HG03354 (cell line): Measurements from ENCODE around the gene PPDPF.

Experiments used
- ATAC-seq: cut with Tn5 transposase; IDR thresholded peaks from one replicate; pipeline ENCODE4 v1.9.1; 2021; ENCODE audit warnings: mild to moderate bottlenecking; ENCODE audit not compliant: unreplicated experiment, poor library complexity, severe bottlenecking

Gene PPDPF

GRCh38 chr20:63534831-63535651 is 14.5 kb downstream of the PPDPF start:
- ATAC-seq = no peak

DNA sequence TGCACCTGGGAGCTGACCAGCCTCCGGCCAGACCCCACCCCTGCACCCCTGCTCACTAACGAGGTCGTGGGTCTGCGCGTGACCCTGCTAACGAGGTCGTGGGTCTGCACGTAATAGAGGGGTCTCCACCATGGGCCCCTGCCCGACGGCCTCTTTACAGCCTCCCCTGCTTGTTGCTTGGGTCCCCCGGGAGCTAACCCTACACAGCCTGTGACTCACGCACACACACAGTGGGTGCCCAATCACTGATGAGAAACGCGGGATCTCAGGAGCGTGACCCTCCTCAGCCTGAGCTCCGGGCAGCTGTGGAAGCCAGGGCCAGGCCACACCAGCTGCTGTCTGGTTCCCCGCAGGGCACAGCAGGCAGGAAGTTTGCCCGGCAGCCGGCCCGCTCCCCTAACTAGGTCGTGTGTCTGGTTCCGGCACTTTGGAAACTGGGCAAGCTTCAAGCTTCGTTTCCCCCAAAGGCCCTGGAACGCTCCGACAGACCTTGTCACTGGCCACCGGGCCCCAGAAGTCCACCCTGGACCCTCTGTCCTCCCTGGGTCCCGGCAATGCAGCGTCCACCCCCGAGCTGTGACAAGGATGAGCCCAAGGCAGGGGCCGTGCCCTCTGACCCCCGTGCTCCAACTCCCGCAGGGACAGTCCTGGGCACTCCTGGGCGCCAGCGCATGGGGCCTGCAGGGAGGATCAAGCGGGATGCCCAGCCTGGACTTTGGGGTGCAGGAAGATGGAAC is 15.8 kb downstream of the PPDPF start:
- ATAC-seq = no peak

- peak; percentile 8 for ATAC-seq
Observed at GRCh38 chr20:63536997-63537524, 16.5 kb downstream of the PPDPF start, which contains the start of gene PTK6. TSS of gene PTK6 (minus strand) at chr20:63537376. CDS start at chr20:63537314, 62 bp downstream.

- peak; percentile 84 for ATAC-seq
Observed at GRCh38 chr20:63537525-63538203, 17.1 kb downstream of the PPDPF start.

GRCh38 chr20:63538204-63539091 is 17.9 kb downstream of the PPDPF start:
- no peak for ATAC-seq

DNA sequence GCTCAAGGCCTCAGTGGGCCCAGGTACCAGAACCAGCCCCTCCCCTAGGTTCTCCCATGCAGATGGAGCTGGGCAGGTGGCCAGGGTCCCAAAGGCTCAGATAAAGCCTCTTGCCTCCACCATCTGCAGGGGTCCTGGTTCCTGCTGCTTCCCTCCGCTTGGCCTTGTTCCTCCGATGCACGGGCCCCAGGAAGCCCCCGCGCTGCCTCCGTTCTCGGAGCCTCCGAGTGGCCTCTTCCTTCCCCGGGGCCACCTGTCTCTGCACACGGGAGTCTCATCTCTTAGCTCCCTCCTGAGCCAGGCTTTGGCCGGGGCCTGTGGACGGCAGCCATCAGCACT is 18.5 kb downstream of the PPDPF start:
- ATAC-seq = no peak

GRCh38 chr20:63539441-63540370 is 19.1 kb downstream of the PPDPF start:
- no peak for ATAC-seq

DNA sequence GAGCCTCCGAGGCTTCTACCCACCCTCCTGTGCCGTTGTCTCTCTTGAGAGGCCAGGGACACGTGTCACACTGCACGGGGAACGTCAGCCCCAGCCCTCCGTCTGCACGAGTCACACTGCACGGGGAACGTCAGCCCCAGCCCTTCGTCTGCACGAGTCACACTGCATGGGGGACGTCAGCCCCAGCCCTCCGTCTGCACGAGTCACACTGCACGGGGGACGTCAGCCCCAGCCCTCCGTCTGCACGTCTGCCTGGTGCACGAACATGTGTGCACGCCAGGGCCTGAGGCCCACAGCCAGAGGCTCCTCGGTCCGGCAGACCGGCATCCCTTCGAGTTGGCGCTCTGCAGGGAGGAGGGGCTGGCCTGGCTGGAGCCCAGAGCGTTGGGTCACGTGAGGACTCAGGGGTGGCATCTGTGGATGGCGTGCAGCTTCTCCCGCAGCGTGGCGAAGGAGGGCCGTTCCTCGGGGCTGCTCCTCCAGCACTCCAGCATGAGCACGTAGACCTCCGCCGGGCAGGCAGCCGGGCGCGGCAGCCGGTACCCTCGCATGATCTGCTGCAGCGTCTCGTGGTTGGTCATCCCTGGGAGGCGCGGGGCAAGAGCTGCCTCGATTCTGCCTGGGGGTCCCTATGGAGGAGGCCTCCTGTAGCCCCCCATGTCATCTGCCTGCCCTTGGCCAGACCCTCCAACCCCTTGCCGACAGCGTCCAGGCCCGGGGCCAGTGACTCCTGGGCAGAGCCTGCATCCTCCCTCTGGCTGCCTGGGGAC is 20.0 kb downstream of the PPDPF start:
- ATAC-seq = no peak

GRCh38 chr20:63541371-63541770 is 20.8 kb downstream of the PPDPF start:
- ATAC-seq = no peak

GRCh38 chr20:63542031-63542559 is 21.5 kb downstream of the PPDPF start:
- no peak for ATAC-seq

DNA sequence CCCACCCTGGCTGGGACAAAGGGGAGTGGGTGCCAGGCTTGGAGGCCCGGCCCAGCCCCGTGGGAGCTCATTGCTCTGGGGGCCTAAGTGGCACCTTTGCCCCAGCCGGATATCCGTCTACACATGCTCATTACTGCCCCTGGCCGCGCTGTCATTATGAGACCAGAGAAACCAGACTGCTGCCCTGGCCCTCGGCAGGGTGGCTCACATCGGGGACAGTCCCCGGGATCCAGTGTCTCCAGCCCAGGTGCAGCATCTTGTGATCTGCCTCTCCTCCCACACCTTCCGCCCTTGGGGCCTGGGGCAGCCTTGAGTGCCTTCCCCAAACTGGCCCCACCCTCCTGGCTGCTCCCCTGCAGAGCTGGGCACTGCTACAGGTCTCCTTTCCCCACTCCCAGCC is 22.1 kb downstream of the PPDPF start:
- no peak for ATAC-seq

DNA sequence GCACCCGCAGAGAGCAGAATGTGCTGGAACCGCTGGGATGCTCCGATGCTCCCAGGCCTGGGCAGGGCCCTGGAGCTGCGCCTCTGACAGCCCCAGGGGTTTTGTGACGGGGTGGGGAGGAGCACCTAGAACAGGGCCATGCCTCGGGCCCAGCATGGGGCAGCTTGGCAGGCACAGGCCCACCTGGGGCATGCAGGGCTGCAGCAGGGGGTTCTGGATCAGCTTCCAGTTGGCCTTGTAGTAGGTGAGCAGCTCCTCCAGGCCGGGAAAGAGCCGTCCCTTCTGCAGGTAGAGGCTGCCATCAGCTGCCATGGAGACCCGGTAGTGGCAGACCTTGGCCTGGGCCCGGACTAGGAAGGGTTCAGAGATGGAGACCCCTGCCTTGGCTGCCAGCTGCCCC is 22.6 kb downstream of the PPDPF start:
- no peak for ATAC-seq

GRCh38 chr20:63543733-63544132 is 23.2 kb downstream of the PPDPF start:
- no peak for ATAC-seq

DNA sequence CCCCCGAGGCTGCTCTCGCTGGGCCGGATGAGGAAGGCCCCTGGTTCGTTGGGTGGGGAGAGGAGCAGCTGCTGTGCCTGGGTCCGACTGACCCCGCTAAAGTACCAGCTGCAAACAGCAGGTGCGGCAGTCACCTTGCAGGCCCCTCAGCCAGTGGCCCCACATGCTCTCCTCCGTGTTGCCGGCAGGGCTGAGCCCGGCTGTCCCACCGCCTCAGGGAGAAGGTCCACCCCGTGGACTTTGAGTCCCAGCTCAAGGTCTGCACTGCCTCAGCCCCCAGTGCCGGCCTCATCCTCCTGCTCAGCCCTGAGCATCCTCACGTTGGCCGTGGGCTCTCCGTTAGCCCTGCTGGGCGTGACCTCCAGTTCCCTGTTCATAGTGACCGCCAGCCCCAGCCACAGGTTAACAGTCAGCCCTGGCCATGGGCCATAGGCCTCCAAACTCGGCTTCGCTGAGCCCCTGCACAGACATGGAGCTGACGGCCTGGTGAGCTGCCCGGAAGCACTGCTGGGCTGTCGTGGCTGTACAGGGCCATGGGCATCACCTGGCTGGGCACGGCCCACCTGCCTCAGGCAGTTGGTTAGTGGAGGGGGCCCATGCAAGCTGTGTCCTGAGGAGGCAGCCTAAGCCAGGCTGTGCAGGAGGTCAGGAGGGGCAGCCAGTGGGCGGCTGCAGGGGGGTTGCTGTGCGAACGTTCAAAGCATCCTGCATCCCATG is 23.8 kb downstream of the PPDPF start:
- ATAC-seq = no peak

DNA sequence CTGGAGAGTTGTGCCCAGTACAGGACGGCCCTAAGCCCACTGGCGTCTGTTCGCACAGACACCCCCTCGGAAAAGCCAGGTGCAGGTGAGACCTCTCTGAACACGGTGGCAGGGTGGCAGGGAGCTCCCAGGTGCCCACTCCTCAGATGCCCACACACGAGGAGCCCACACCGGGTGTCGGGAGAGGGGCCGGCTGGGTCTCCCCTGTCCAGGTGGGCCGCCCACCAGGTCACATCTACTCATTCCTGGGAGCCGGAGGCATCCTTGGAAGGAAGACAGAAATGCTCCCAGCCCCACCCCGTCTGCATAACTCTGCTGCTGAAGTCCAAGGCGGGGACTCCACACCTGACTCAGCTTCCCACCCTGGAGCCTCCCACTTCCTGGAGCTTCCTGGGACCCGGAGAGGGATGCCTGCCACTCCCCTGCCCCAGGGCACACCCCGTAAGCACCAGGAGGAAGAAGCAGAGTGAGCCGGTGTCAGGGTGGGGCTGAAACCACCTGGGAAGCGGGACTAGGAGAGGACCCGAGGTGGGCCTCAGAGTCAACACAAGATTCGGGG is 24.5 kb downstream of the PPDPF start:
- no peak for ATAC-seq

DNA sequence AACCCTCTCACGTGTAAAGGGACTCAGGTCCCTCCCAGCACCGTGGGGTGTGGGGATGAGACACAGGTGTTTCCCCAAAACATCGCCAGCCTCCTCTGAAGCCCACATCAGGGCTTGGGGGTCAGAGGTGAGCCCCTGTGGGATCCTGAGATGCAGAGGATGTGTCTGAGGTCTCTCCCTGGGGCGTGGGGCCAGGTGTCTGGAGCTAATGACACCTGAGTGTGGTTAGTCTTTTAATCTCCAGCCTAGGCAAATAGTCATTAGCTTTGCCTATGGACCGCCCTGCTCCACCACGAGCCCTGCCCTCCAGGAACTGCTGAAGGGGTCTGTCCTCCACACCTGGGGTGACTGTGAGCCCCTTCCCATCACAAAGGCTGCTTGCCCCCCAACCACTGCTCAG is 25.2 kb downstream of the PPDPF start:
- no peak for ATAC-seq
